Placental epithelial cell (primary cell): ENCODE data around the gene HPCAL4. TPM values are rescaled to one million over a fixed set of nuclear protein-coding genes. Genes with fewer than 3 reads are reported as not detected.

Experiments used
- small RNA-seq: library from RNA; depleted of rRNA; stranded (forward); fragments of <200 nt; gene quantifications from one replicate; pipeline ENCODE3, GENCODE V24; 2012
- total RNA-seq: library from RNA; depleted of rRNA; stranded (reverse); fragments of >200 nt; gene quantifications from 2 replicates; pipeline ENCODE4 v1.2.3, GENCODE V29; 2012

HPCAL4 gene
- total RNA-seq: not detected in 2 replicates

DNA sequence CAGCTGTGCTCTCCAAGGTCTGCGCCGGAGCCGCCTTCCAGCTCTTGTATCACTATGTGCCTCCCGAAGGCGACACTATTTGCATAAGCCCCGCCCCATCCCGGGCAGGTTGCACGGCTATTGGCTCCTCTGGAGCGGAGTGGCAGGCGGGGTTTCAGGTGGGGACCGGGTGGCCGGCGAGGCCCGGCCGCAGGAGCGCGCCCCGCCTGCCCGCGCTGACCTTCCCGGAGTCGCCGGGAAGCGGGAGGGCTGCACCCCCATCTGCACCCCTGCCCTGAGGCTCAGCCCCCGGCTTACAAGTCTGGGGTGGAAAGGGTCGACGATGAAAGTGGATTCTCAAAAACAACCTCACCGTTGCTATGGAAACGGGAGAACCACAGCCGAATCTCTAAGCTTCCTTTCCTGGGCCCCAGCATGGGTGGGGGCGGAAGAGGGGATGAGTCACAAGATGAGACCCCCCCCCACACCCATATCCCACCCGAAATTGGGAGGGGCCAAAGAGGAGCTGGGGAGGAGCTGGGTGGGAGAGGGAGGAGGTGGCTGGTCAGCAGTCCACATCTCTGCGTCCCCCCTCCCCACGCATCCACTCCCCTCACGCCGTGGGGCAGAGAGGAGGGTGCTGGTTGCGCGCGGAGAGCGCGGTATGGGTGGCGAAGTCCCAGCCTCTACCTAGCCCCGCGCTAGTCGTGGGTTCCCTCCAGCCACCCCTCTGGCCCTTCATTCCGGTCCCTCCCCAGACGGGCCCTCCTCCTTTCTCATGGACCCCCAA, at the start of gene HPCAL4:
TSS of gene HPCAL4 (minus strand) at position 51 of the 769 bp plus-strand sequence. CDS start 6,830 bp downstream, outside the sequence.

GRCh38 chr1:39738622-39739366, 47.6 kb upstream of the HPCAL4 start, which contains the start of gene PPIE:
PPIE (plus strand) TSS chr1:39738882; CDS start chr1:39738901, 19 bp downstream.

DNA sequence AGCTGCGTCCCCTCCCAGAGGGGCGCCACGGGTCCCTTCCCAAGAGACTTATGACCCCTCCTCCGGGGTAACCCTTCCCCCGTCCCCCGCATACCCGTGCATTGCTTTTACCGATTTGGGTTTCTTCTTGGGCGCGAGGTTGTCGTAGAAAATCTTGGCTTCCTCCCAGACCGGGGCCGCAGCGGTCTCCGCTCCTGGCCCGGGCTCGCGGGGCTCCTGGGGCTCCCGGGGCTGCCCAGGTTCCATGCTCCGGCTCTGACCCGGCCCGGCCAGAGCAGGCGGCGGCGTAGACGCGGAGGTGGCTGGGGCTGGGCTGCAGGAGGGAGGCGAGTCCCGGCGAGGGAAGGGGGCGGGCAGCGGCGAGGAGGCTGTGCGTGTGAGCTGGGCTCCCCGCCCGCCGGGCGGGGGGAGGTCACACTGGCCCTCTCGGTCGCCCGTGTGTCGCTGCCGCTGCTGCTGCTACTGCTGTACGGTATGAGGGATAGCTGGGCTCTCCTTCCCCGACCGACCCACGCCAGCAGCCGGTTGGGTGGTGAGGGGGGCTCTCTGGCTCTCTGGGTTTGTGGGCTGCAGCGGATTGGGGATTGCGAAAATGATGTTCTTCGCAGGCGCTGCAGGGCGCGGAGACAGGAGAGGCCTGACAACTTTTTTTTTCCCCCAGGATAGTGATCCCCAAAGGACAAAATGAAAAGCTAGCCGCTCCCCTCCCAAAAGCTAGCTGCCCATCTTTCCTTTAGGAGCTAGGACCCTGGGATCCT, 19.3 kb downstream of the HPCAL4 start, which contains the start of gene NT5C1A:
TSS of gene NT5C1A (minus strand) at position 315 of the 758 bp plus-strand sequence. CDS start at position 246, 69 bp downstream.

DNA sequence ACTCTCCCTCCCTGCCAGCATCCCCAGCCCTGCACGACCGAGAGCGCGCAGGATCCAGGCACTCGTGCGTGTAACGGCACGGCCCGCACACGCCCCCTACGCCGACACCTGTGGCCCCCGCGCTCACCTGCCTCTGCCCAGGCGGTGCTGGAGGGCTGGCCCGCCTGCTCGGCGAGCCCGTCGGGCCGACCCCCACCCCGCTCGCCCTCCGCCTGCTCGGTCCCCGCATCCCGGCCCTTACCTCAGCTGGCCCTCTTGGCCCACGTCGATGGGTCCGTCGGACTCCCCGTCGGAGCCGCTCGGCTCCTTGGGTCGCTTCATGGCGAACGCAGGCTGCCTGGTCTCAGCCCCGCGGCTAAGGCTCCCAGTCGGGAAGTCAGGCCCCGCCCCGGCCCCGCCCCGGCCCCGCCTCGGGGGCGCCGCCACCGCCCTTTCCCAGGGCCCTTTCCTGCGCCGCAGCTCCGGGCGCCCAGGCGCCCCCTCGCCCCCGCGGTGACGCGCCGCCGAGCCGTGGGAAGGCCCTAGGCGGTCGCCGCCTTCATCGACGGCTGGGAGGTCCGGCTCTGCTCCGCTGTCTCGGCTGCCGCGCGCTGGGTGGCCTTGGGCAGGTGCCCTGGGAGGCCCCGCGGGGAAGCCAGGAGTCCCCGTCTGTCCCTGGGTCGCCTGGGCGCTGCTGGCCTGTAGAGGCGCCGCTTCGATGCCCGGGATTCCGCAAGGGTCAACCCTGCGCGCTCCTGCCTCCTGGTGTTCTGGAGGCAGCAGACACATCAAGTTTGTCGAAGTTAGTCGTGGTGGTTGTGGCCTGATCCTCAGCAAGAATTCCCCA, 51.7 kb downstream of the HPCAL4 start, which contains the start of gene HEYL:
TSS of gene HEYL (minus strand) at position 339 of the 826 bp plus-strand sequence. CDS start at position 321, 18 bp downstream.

Small RNA genes lying within 50 kb of the gene (small RNA-seq; reads per million reads assigned to genes)
- not detected for gene RNU7-121P

Other genes starting within 250 kb of the HPCAL4 start
- not detected in 2 replicates for gene BMP8A, start 199.8 kb downstream of the HPCAL4 start, total RNA-seq
- gene PABPC4, start 114.6 kb downstream of the HPCAL4 start, total RNA-seq: 230 and 237 TPM in 2 replicates
- not detected in 2 replicates for gene HEYL, start 51.8 kb downstream of the HPCAL4 start, total RNA-seq
- gene NT5C1A, start 19.3 kb downstream of the HPCAL4 start, total RNA-seq: not detected in 2 replicates
- 28.7 and 33.8 TPM in 2 replicates for gene PPIE, start 47.4 kb upstream of the HPCAL4 start, total RNA-seq
- gene OXCT2, start 79.9 kb upstream of the HPCAL4 start, total RNA-seq: 0.54 and 0.79 TPM in 2 replicates
- gene BMP8B, start 97.4 kb upstream of the HPCAL4 start, total RNA-seq: not detected in 2 replicates
- 20.4 and 22.8 TPM in 2 replicates for gene TRIT1, start 192.1 kb upstream of the HPCAL4 start, total RNA-seq
- 1.6 and 2.7 TPM in 2 replicates for gene MYCL, start 210.5 kb upstream of the HPCAL4 start, total RNA-seq